GM12892 (cell line): Measurements from ENCODE around the gene CNDP2.

ENCODE experiments used
- POLR2A ChIP-seq: IDR thresholded peaks from 2 replicates; pipeline ENCODE4 v1.6.1; 2011; ENCODE audit warnings: low read depth, low read length, control low read depth
- POLR2AphosphoS5 ChIP-seq: IDR thresholded peaks from 2 replicates; pipeline ENCODE4 v1.6.1; 2011; ENCODE audit warnings: low read depth, low read length, control low read depth

- TF ChIP-seq POLR2AphosphoS5 (no peak), POLR2A (no peak)
These were observed 7.8 kb upstream of the CNDP2 start for GRCh38 chr18:74488354-74488753.
